HG02943 (cell line): ENCODE measurements around the gene NOTCH3.

Source experiments
- ATAC-seq: cut with Tn5 transposase; IDR thresholded peaks from one replicate; pipeline ENCODE4 v1.9.1; 2021; ENCODE audit warnings: mild to moderate bottlenecking, low read depth, moderate library complexity; ENCODE audit not compliant: unreplicated experiment

Gene NOTCH3

DNA sequence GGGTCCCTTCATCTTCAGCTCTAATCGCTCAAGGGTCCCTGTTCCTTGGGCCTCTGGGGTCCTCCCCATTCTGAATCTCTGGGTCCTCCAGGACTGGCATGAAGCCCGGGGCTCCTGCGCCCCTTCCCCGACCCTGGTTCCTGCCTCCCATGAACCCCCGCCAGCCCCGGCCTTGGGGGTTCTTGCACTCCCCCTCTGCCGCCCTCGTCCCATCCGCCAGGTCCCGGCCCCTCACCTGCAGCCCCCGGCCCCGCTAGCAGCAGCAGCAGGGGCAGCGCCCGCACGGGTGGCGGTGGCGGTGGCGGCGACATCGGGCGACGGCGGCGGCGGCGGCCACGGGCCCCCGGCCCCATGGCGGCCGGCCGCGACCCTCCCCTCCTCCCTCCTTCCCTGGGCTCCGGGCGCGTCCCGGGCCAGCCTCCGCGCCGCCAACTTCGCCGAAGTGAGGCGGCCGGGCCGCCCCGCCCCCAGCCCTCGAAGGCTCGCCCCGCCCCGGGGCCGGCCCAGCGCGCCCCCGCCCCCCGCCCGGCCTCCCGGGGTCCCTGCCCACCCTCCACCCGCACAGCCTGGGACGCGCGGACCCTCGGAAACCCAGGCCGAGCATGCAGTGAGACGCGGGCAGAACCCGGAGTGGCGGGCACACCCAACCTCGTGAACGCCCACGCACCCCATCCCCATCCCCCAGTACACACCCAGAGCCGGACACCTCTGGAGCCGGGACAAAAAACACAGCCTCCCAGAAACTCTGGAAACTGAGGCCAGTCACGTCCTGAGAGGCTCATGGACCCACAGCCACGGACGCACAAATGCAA is at the start of gene NOTCH3:
TSS of gene NOTCH3 (minus strand) at position 443 of the 812 bp plus-strand sequence. CDS start at position 353, 90 bp downstream.
- ATAC-seq: no peak

DNA sequence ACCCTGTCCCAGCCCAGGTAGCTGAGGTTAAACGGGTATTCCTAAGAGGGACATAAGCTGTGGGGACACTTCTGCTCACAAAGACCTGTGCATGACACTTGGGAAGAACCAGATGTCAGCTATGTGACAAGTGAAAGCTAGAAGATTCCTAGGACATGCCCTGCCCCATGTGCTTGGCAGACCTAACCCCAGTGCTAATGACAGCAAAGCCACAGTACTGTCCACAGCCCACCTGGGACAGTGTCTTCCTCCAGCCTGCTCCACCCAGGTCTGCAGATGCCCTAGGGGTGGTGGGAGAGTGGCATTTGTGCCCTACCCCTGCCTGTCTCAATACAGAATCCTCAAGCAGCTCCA is 49.8 kb upstream of the NOTCH3 start:
- no peak for ATAC-seq

DNA sequence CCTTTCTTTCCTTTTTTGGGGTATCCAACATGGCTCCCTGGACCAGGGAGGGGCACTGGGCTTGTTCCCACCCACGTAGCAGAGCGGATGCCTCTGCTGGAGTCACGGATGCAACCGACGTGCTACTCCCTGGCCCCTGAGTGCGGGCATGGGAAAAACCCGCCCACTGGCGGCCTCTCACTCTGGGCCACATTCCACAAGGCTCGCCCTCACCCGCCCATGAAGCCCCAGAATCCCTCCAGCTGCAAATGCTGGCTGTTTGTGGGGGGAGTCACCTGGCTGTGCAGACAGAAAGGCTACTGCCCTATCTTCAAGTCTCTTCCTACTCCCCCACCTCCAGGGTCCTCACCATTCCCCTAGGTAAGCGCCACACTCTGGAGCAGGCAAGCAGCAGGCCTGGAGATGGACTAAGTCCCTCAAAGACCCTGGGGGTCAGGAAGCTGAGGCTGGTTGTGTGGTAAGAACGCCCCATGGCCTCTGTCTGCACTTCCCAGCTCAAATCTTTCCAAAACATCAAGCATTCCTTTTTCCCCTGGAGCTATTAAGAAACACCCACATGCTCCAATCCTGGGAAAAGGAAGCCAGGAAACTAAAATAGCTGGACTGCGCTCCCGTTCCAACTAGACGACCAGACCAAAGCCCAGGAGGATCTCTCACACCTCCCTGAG is 49.3 kb upstream of the NOTCH3 start:
- no peak for ATAC-seq

DNA sequence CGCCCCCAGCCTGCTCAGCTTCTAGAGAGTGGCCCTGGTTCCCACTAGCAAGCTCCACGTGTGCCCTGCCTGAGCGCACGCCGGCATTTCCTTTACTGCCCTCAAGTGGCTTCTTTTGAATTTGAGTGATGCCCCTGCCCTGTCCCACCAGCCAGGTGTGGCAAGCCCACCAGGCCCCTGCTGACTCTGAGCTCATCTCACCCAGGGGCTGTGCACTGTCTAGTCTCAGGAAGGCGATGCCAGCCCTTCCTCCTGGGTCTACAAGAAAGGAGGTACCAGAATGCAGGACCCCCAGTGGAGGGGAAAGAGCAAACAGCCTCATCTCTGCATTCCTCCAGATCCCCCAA is 48.7 kb upstream of the NOTCH3 start:
- ATAC-seq: no peak

DNA sequence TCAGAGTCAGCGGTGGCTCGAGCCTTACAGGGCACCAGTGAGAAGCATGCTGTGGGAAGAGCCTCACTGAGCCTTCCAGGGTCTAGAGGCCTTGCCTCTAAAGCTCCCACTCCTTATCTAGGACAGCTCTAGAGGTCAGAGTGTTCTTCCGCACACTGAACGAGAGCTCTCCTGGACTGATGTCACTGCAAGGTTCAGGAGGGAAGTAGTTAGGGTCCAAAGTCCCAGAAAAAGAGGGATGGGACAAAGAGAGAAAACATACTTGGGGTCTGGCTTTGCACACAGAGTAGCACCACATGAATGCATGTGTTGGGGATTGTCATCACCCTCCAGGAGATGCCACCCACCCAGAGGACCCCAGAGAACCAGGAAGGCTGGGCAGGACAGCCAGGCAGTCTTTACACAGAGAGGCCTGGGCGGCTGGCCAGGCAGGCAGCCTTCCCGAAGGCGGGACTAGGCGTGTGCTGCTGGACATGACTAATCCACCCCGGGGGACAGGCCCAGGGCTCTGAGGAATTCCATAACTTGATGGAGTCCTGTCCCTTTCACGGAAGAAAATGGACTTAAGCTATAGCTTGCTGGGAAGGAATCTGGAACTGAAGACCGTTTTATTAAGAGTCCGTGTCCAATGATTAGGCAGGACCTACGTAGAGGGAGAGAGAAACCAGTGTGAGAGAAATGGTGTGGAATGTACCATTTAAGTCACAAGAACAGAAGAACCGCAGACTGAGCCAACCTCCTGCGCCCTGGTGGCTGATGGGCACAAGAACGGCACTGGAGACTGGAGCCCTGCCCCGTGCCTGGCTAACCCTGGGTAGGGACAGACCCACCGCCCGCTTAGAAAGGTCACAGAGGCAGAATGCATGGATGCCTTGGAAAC is 48.1 kb upstream of the NOTCH3 start:
- no peak for ATAC-seq

DNA sequence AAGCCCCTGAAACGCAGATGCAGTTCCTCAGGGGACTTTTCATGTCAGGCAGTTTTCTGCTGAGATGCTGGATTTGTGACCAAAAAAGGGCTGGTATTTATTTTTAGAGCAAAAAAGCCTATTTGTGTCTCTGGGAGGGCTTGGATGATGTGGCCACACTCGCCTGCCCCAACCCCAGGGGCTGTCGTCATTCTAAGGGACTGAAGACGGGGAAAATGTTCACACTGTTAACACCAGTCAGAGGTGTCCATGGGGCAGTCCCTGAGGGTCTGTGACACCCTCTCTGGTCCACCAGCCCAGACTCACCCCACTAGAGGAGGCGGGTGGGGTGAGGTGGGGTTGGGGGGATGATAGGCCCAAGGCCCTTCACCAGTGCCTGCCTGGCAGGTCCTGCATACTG is 47.3 kb upstream of the NOTCH3 start:
- no peak for ATAC-seq

DNA sequence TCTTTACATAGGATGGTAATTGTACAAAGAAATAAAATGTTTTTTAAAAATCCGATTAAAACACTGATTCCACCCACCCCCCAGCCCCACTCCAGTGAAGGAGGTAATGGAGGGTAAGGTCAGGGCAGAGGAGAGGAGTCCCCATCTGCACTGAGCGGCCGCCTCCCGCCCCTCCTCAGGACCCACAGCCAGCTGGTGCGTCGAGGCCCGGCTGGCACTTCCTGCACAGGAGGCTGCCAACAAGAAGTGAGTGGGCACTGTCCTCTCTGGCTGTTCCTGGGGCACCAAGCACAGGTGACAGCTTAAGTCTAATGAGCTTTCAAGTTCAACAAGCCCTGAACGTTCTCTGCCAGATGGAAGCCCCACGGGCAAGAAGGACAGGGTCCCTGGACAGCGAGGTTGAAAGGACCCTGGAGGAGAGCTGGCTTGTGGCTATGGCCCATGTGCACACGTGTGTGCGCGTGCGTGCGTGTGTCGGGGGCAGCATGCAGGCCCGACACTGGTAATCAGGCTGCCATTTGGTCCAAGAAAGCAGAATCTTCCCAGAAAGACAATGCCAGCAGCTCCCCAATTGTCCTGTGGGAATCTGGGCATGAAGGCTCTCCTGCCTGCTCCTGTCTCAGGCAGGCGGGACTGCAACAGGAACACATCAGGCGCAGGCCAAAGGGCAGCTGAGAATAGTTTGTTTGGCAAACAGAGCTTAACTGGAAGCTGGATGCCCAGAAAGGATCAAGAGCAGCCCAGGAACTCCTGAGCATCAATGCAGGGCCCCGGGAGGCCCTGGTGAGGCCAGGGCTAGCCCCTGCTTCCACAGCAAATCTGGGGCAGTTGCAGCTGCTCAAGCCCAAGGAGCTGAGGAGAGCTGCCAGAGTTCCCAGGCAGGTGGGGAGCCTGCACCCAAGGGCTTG is 46.6 kb upstream of the NOTCH3 start:
- no peak for ATAC-seq

DNA sequence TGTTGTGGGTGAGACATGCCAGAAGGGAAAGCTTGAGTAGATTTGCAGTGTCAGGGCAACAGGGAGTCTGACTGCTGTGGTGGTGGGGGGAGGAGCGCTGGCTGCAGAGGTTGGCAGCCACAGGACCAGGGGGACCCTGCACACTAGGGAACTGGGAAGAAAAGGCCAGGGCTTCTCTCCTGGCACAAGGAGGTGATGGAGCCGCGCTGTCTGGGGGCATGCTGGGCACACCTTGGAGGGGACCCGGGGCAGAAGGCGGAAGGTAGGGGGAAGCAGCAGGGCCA is 45.3 kb upstream of the NOTCH3 start:
- no peak for ATAC-seq

DNA sequence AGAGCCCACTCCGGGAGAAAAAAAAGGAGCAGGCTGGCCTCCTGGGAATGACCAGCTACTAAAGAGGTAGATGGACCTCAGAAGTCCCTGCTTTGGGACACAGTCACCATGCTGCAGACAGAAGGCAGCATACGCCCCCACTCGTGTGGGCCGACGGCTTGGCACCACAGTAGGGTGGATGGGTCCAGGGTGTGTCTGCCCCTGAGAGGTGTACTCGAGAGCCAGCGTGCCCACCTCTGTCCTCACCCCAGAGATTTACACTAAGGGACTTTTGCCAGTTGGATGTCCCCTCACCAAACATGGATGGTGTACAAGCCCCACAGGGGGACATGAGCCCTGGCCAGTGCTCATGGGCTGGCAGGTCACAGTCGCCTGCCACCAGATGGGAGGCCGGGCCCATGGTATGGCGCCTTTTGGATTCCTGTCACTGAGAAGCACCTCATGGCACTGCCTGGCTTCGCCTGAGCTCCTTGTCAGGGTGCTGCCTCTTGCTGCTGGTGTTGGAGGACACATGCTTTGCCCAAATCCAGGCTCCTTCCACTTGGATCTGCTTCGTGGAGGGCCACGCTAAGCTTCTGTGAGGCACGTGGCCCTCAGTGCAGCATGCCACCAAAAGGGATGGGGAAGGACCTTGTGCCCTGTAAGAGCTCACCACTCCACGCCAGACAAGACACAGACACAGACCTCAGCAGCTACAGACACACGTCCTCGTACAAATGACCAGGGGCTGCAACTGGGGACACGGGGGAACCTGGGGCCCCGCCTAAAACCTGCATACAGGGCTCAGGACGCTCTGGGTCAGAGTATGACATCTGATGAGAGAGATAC is 44.8 kb upstream of the NOTCH3 start:
- no peak for ATAC-seq

DNA sequence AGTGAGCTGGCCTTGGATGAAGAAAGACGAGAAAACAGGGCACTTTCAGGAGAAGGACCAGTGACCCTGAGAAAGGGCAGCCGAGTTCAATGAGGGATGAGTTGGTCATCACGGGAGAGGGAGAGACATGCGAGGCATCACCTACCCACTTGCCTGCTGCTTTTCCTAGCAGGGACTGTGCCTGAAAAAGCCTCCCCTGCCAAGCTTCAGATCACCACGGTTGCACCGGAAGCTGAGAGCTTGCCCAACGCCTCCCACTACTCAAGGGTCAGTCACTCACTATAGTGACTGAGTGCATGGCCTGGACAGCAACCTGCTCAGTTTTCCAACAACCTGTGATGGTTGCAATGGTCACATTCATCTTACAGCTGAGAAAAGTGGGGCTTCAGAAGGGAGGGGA is 44.0 kb upstream of the NOTCH3 start:
- no peak for ATAC-seq

DNA sequence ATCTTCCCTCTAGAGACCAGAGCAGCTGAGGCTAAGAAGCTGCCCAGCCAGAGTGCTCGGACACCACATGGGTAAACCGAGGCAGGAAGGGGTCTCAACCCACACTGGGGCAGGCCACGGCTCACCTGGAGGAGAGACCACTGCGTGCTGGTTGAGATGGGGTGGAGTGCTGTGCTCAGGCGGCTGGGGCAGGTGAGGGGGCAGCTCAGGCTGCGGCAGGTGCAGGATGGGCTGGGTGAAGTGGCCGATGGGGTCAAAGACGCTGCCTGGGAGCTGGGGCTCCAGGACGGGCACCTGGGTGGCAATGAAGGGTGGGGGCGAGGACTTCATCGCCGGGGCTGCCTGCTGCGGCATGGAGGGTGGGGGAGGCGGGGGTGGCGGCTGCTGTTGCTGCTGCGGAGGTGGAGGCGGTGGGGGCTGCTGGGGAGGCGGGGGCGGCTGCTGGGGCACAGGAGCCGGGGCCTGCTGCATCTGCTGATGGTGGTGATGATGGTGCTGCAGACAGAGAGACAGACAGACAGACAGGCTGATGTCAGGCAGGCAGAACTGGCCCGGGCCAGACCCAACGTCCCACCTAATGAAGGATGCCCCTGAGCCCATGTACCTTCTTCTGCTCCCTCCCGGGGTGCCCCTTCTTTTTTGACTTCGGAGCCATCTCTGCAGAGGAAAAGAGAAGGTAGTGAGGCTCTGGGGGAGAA is 43.5 kb upstream of the NOTCH3 start:
- ATAC-seq: no peak

DNA sequence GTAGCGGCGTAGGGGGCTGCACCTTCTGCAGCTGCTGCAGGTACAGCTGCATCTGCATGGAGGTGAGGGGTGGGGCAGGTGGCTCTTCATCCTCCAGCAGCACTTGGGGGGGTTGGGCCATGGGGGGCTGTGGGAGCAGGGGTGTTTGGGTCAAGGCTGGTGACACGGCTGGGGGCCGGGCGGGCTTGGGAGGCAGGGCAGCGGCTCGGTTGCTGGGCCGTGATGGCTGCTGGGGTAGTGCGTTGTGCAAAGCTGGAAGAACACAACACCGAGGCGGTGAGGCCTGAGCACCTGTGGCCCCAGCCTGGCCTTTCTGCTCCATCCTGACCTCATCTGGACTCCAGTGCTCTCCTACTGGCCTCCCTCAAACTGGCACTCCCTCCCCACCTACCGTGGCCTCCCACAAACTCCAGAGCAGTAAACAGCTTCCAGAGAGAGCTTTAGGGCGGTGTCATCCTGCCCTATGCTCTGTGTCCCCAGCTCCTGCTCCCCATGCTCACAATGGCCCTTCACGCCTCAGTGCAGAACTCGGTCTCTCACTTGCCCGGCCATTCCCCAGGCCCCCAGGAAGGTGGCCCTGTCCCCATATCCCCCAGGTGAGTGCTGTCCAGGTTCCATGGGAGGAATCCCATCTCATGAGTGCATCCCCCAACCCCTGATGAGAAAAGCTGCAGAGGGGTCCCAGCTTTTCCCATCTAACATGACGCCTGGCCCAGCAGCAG is 42.6 kb upstream of the NOTCH3 start:
- ATAC-seq: no peak

DNA sequence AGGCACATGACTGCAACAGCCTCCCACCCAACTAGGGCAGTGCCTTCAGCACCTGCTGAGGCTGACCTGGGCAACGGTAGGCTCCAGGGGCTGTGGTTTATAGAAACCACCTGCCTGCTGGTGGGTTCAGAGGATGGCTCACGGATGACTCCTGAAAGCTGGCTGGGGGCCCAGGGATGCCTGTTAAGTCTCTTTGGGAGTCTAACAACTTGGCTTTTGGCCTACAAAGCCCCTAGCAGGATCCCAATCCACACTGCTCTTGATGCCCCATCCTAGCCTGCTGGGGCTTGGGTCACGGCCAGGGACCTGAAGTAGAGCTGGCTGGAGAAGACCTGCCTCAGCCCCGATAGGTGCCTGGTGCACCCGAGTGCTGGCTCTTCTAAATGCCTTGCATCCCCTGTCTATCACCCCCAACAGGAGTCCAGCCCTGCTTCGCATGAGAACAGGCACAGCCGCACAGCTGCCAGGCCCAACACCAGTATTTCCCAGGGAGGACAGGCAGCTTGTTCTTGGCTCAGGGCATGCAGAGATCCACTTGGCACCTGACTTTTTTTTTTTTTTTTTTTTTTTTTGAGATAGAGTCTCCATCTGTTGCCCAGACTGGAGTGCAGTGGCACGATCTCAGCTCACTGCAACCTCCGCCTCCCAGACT is 40.6 kb upstream of the NOTCH3 start:
- ATAC-seq: no peak

DNA sequence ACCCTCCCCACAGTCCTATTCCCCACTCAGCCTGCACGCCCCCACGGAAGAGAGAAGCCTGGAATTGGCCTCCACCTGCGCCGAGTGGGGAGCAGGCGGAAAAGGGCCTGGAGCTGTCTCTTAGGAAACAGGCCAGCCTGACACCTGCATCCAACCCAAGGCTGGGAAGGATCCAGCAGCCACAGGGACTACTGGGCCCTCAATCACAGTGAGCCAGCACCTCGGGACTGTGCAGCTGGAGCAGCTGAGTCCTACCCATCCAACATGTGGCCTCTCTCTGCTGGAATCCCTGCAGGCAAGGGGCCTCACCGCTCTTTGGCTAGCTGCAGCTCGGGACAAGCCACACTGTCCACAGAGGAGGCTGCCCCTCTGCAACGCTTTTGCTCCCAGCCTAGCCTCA is 39.7 kb upstream of the NOTCH3 start:
- ATAC-seq: no peak

DNA sequence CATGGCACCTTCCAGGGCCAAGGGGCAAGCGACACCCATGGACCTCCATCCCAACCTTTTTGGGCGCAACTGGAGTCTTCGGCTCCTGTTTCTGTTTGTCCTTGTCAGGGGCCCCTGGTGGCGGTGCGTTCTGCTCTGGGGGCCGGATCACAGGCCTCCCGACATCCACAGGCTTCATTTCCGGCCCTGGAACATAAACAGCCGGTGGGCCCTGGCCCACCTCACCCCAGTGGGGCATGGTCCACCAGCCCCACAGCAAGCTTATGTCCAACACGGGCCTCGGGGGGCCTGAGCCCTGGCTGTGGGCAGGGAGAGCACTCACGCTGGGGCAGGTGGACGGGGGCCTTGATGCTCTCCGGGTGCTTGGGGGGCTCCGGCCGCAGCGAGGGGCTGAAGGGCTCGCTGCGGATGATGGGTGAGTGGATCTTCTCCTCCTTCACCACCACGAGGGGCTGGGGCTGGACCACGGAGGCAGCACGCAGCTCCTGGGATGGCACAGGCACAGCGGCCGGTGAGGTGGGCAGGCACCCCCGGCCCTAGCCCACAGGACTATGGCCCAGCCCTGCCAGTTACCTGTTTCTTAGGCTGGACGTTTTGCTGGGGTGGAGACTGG is 38.6 kb upstream of the NOTCH3 start:
- no peak for ATAC-seq

DNA sequence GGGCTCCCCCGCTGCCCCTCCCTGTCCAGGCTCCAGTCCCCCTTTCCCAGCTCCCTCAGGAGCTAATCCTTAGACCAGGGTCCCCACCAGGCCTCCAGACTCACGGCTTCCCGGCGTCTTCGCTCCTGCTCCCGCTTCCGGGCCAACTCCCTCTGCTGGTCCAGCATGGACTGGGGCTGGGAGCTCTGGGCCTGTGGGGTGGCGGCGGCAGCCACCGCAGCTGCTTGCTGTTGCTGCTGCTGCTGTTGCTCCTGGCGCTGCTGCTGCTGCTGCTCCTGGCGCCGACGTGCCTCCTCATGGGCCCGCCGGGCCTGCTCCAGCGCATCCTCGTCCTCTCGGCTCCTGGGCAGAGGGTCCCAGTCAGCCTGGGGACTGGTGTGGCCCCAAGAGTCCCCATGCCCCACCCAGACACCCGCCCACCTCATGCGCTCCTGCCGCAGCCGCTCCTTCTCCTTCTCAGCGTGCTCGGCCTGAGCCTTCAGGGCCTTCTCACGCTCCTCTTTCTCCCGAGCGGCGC is 37.9 kb upstream of the NOTCH3 start:
- no peak for ATAC-seq
